Epidermal melanocyte (primary cell): ENCODE measurements around the gene LYVE1.

Experiments
- DNase-seq: peaks from one replicate; pipeline ENCODE4 v3.0.0; 2011; ENCODE audit warnings: low spot score; ENCODE audit not compliant: insufficient read length

The LYVE1 gene

GRCh38 chr11:10526974-10527918, 41.2 kb downstream of the LYVE1 start:
- no peak for DNase-seq

GRCh38 chr11:10524471-10524870, 44.0 kb downstream of the LYVE1 start:
- DNase-seq = no peak

GRCh38 chr11:10522921-10523320, 45.5 kb downstream of the LYVE1 start:
- no peak for DNase-seq

- DNase-seq = no peak
Observed at GRCh38 chr11:10522276-10522675, 46.2 kb downstream of the LYVE1 start.

- DNase-seq = no peak
Observed at GRCh38 chr11:10520562-10520961, 47.9 kb downstream of the LYVE1 start.

GRCh38 chr11:10519630-10520029, 48.8 kb downstream of the LYVE1 start:
- no peak for DNase-seq

GRCh38 chr11:10518891-10519290, 49.6 kb downstream of the LYVE1 start:
- DNase-seq = no peak

- no peak for DNase-seq
Observed at GRCh38 chr11:10518123-10518522, 50.3 kb downstream of the LYVE1 start.

GRCh38 chr11:10515418-10515817, 53.0 kb downstream of the LYVE1 start:
- DNase-seq = no peak

- DNase-seq = no peak
Observed at GRCh38 chr11:10514709-10515108, 53.8 kb downstream of the LYVE1 start.

GRCh38 chr11:10514202-10514601, 54.3 kb downstream of the LYVE1 start:
- no peak for DNase-seq

- DNase-seq = no peak
Observed at GRCh38 chr11:10511181-10511621, 57.3 kb downstream of the LYVE1 start.
